Effector CD8-positive, alpha-beta T cell (primary cell): ENCODE measurements around the gene PPP1R14B.

Source experiments
- DNase-seq: peaks from one replicate; lab custom pipeline; 2025; lab: John Stamatoyannopoulos, UW
- total RNA-seq, 4 experiments: gene quantifications; one replicate each; lab custom pipeline; 2026; lab: John Stamatoyannopoulos, UW

Gene PPP1R14B, protein sequence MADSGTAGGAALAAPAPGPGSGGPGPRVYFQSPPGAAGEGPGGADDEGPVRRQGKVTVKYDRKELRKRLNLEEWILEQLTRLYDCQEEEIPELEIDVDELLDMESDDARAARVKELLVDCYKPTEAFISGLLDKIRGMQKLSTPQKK
- total RNA-seq = 63.5 to 361 (median 223) reads per million in 4 experiments

- peak; percentile 59 for DNase-seq
Observed at GRCh38 chr11:64246871-64247728, at the start of gene PPP1R14B. Gene PPP1R14B (minus strand): TSS chr11:64246943. CDS start chr11:64246673, 270 bp downstream.

DNA sequence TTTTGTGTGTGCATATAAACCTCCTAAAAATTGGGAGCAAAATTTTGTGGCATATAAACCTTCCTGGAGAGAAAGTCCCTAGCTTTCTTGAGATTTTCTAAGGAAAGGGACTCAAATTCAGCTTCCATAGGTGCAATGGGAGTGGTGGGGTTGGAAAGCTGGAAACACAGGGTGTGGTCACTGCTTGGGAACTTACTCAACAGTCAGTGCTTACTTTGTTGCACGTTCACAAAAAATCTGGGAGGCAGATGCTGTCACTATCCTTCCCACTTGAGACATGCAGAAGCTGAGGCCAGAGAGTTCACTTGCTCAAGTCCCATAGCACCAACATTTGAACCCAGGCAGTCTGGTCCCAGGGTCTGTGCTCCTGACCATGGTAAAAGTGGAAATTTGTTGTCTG, 49.5 kb upstream of the PPP1R14B start:
- DNase-seq = no peak

DNA sequence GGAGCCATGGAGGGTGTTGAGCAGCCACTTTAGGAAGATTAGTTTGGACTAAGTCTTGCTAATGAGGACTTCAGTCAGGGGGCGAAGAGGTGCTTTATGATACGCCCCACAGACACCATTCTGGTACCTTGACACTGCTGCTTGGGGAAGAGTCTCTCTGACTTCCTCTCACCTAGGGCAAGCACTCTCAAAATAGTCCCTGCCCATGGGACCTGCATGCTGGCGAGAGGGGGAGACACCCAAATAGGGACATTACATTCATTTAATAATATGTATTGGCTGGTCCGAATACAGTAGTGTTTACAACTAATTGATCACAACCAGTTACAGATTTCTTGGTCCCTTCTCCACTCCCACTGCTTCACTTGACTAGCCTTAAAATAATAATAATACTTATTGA, 49.0 kb upstream of the PPP1R14B start:
- DNase-seq = no peak

DNA sequence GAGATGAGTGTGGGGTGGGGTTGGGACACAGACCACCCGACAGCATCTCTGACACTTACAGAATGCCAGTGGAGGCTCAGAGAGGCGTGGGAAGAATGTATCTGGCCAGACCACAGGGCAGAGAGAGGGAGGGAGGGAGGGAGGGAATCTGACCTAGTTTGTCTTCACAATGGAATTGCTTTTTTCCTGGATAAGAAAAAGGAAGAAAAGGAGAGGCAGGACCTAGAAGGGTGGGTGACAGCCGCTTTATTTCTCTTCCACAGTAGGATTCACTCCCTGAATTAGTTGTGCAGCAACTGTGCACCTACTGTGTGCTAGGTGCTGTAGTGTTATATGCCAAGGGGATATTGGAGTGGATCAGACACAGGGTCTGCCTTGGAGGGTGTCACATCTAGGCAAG, 48.0 kb upstream of the PPP1R14B start:
- DNase-seq = no peak

- DNase-seq = no peak
Observed at GRCh38 chr11:64292460-64293254, 45.9 kb upstream of the PPP1R14B start.

DNA sequence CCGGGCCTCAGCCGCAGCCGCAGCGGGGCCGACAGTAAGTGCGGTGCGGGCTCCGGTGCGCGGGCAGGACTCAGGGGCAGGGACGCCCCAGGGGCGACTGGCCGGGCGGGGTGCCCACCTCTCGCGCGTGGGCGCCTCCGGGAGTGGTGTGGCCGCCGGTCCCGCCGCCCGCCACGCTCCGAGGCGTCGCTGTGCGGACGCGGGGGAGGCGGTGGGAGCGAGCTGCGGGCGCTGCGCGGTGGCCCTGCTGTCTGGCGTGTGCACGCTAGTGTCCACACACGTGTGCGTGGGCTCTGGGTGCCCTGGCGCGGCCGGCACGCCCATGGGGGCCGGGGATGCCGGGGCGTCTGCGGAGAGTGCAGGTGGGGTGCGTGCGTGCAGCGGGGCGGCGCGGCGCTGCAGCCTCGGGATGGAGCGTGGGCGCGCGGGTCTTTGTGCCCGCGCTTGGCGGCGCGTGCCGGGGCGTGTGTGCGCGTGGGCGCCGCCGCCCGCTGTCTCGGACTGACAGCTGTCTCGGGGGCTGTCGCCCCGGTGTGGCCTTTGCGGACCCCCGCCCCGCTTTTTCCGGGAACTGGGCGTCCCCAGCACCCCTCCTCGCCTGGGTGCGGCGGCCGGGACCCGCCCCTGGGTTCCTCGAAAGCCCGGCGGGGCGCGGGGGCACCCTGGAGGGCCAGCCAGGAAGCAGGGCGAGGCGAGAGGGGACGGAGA, 45.2 kb upstream of the PPP1R14B start:
- DNase-seq = no peak

- no peak for DNase-seq
Observed at GRCh38 chr11:64291262-64291751, 44.6 kb upstream of the PPP1R14B start, which contains the start of gene KCNK4. Gene KCNK4 (plus strand): TSS chr11:64291302. CDS start chr11:64293019, 1,717 bp downstream.

- no peak for DNase-seq
Observed at GRCh38 chr11:64290352-64291261, 43.9 kb upstream of the PPP1R14B start.

GRCh38 chr11:64289002-64289564, 42.3 kb upstream of the PPP1R14B start:
- DNase-seq = no peak

DNA sequence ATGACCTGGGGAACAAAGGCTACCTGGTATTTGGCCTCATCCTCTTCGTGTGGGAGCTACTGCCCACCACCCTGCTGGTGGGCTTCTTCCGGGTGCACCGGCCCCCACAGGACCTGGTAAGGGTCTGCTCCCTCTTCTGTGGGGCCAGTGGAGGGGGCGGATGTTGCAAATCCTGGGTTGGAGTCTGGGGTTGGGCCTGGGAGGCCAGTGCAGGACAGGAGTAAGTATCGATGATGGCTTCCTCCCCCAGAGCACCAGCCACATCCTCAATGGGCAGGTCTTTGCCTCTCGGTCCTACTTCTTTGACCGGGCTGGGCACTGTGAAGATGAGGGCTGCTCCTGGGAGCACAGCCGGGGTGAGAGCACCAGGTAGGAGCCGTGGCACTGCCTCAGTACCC, 41.6 kb upstream of the PPP1R14B start:
- no peak for DNase-seq

GRCh38 chr11:64287676-64288352, 41.1 kb upstream of the PPP1R14B start:
- no peak for DNase-seq

GRCh38 chr11:64286801-64287159, 40.0 kb upstream of the PPP1R14B start:
- DNase-seq = no peak

DNA sequence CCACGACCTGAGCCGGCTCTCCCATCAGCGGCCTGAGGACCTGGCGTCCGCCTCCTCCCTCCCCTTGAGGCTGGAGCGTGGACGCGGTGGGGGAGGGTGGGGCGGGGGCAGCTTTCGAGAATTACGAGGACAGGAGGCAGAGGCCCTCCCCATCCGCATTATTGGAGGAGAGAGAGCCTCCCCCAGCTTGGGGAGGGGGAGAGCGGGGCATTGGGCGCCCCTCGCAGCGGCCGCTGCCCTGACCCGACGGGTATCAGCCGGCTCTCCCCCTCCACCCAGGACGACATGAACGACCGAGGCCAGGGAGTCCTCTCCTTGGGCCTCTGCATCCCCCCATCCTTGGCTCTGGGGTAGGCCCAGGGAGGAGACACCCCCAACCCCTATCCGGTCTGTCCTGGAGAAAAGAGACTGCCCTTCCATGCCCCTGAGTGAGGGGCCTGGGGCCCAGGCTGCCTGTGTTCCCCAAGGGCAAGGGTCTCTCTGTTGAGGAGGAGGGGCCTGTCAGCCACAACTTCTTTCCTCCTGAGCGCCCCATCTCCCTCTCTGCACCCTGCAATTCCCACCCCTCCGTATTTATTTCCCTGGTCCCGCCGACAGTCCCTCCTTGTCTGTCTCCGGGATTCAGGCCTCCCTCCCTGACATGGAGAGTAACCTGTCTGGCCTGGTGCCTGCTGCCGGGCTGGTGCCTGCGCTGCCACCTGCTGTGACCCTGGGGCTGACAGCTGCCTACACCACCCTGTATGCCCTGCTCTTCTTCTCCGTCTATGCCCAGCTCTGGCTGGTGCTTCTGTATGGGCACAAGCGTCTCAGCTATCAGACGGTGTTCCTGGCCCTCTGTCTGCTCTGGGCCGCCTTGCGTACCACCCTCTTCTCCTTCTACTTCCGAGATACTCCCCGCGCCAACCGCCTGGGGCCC, 39.4 kb upstream of the PPP1R14B start:
- DNase-seq = no peak

- DNase-seq = peak; percentile 82
Observed at GRCh38 chr11:64284962-64285884, 38.5 kb upstream of the PPP1R14B start, which contains the start of gene GPR137. Gene GPR137 (plus strand): TSS chr11:64285848. CDS start chr11:64286525, 677 bp downstream.

GRCh38 chr11:64284048-64284961, 37.6 kb upstream of the PPP1R14B start, which contains the start of gene BAD:
Gene BAD (minus strand): TSS chr11:64284665. CDS start chr11:64284368, 297 bp downstream.
- DNase-seq = peak; percentile 89

DNA sequence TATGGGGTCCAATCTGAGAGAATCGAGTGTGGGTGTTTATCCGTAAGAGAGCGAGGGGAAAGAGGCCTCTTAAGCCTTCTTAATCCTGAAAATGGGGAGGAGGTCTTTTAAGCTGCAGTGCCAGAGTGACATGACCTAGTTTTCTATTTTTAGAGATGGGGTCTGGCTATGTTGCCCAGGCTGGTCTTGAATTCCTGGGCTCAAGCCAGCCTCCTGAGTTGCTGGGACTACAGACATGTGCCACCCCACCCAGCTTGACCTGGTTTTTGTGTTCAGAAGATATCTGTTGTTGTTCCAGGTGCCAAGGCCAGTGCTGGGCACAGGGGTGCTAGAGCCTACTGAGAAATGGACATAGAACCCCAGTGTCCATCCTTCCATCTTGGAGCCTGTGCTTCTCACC, 36.3 kb upstream of the PPP1R14B start:
- no peak for DNase-seq
